Activated gamma-delta T cell treated with Interleukin-2 at 50 U/mL for 16 hours (primary cell): ENCODE measurements around the gene U2SURP.

Experiments used
- DNase-seq: peaks from one replicate; pipeline ENCODE4 v3.0.0-alpha.2; 2020

U2SURP gene

GRCh38 chr3:143001369-143002082 lies at the start of gene U2SURP:
Gene U2SURP, plus strand, starts transcription at chr3:143001570. Its CDS starts 59 bp downstream, at chr3:143001629.
- DNase-seq, result peak; percentile 90

- no peak for DNase-seq
These were observed 49.6 kb upstream of the U2SURP start for GRCh38 chr3:142951794-142952193.

- DNase-seq, result no peak
These were observed 48.8 kb upstream of the U2SURP start for GRCh38 chr3:142952272-142953193.

- DNase-seq, result no peak
These were observed 47.9 kb upstream of the U2SURP start for GRCh38 chr3:142953443-142953842.

- DNase-seq, result no peak
These were observed 42.7 kb upstream of the U2SURP start for GRCh38 chr3:142958707-142959106.

- DNase-seq, result no peak
These were observed 41.0 kb upstream of the U2SURP start for GRCh38 chr3:142960322-142960850.

- DNase-seq, result no peak
These were observed 39.8 kb upstream of the U2SURP start for GRCh38 chr3:142961539-142961938.

GRCh38 chr3:142962175-142962519 lies 39.2 kb upstream of the U2SURP start:
- no peak for DNase-seq

GRCh38 chr3:142962520-142963233 lies 38.7 kb upstream of the U2SURP start:
- no peak for DNase-seq

GRCh38 chr3:142963234-142963515 lies 38.2 kb upstream of the U2SURP start:
- DNase-seq, result no peak

GRCh38 chr3:142963516-142964448 lies 37.6 kb upstream of the U2SURP start, which contains the start of gene PAQR9:
Gene PAQR9, minus strand, starts transcription at chr3:142963674. Its CDS starts 338 bp downstream, at chr3:142963336.
- DNase-seq, result no peak

- DNase-seq, result no peak
These were observed 35.8 kb upstream of the U2SURP start for GRCh38 chr3:142965581-142965980.

GRCh38 chr3:142966808-142967207 lies 34.6 kb upstream of the U2SURP start:
- DNase-seq, result no peak

GRCh38 chr3:142968319-142969025 lies 32.9 kb upstream of the U2SURP start:
- no peak for DNase-seq

GRCh38 chr3:142971431-142971830 lies 29.9 kb upstream of the U2SURP start:
- DNase-seq, result no peak

GRCh38 chr3:142972092-142972753 lies 29.1 kb upstream of the U2SURP start:
- DNase-seq, result no peak

- DNase-seq, result no peak
These were observed 28.0 kb upstream of the U2SURP start for GRCh38 chr3:142973217-142974009.

GRCh38 chr3:142975316-142975995 lies 25.9 kb upstream of the U2SURP start:
- DNase-seq, result no peak

- DNase-seq, result no peak
These were observed 24.6 kb upstream of the U2SURP start for GRCh38 chr3:142976621-142977398.
